GM19328 (cell line): ENCODE measurements around the gene SLC66A1.
"Not testable (repeated sequence)": the region's sequence is repeated elsewhere in the genome, so short reads cannot be mapped to it uniquely, and the experiment has no call there.

Source experiments
- ATAC-seq: cut with Tn5 transposase; IDR thresholded peaks from one replicate; pipeline ENCODE4 v1.9.1; 2021; ENCODE audit warnings: mild to moderate bottlenecking, moderate library complexity; ENCODE audit not compliant: unreplicated experiment

The SLC66A1 gene

DNA sequence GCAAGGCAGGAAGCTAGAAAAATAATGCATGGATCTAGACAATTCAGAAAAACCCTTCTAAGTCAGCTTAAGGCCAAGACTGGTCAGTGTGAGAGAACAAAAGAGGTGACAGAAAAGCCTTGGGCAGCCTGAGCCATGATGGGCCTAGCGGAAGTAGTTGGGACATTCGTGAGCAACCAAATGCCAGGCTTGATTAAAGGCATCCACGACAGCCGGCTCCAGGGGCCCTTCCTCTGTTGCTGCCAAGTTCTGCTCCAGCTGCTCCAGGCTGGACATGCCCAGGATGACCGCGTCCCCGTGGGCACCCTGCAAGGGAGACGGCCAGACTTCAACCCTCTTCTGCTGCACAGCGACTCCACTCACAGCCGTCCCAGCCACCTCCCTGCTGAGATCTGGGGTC is 8.0 kb upstream of the SLC66A1 start:
- ATAC-seq: not testable (repeated sequence)

- no peak for ATAC-seq
These were observed 6.2 kb upstream of the SLC66A1 start for GRCh38 chr1:19305880-19306279.

DNA sequence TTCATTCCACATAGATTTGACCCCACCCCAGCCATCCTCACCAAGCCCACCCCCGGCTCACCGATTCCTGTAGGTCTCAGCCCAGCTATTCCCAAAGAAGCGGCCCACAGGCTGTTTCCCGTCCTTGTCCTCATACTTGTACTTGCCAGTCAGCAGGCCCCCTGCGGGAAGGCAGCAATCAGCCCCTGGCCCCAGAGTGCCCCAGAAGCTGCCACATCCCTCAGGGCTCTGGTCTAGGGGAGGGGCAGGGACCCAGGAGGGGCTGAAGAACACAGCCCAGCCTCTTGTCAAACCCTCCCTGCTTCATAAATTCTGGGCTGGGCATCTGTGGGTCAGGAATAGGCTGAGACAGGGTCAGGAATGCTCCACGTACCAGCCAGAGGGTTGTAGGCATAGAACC is 5.2 kb upstream of the SLC66A1 start:
- no peak for ATAC-seq

GRCh38 chr1:19307794-19308508 is 4.2 kb upstream of the SLC66A1 start:
- ATAC-seq: no peak

GRCh38 chr1:19308509-19308907 is 3.6 kb upstream of the SLC66A1 start:
- no peak for ATAC-seq

DNA sequence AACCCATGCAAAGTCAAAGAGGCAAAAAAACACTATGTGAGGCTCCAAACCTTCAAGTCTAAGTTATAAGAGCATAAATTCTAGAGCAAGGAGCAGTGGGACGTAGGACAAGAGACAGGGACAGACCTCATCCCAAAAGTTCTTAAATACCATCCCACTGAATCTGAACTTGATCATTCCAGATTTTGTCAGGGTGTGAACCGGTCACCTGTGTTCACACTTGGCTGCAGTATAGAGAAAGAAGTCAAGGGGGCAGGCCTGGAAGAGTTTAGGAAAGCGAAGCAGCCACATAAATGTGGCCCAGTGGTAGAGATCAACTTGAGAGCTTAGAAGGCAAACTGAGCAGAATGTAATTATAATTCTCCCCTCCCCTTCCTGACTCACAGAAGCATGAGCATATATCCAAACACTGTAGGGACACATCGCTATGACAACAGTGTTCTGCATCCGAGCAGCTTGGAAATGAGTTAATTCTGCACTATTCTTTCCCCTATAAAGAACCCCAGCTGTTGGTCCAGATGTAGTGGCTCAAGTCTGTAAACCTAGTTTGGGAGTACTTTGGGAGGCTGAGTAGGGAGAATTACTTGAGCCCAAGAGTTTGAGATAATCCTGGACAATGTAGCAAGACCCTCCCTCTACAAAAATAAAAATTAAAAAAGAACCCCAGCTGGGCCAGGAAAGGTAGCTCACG is 2.9 kb upstream of the SLC66A1 start:
- ATAC-seq: no peak

- ATAC-seq: no peak
These were observed 2.1 kb upstream of the SLC66A1 start for GRCh38 chr1:19310061-19310460.

- no peak for ATAC-seq
These were observed 1.2 kb upstream of the SLC66A1 start for GRCh38 chr1:19310720-19311502.

DNA sequence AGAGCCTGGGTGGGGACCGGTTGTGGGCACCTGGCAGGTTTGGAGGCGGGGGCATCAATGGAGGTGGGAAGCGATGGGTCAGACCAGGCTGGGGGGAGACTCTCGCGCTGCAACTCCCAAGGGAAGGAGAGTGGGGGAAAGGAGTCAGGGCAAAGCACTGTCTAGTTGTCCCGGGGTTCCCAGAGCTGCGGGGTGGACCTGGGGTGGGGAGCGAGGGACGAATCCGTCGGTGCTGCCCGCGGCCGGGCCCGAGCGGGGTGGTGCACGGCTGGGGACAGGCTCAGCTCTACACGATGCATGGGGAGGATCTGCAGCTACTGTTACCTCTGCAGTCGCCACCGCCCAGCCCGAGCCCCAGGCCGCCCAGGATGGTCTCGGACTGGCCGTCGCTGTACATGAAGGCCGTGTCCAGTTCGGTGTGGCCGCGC is 609 bp upstream of the SLC66A1 start:
- ATAC-seq: no peak

- no peak for ATAC-seq
These were observed 883 bp downstream of the SLC66A1 start for GRCh38 chr1:19312782-19313635.

- no peak for ATAC-seq
These were observed 1.5 kb downstream of the SLC66A1 start for GRCh38 chr1:19313636-19313959.

GRCh38 chr1:19313961-19314882 is 2.1 kb downstream of the SLC66A1 start:
- no peak for ATAC-seq

DNA sequence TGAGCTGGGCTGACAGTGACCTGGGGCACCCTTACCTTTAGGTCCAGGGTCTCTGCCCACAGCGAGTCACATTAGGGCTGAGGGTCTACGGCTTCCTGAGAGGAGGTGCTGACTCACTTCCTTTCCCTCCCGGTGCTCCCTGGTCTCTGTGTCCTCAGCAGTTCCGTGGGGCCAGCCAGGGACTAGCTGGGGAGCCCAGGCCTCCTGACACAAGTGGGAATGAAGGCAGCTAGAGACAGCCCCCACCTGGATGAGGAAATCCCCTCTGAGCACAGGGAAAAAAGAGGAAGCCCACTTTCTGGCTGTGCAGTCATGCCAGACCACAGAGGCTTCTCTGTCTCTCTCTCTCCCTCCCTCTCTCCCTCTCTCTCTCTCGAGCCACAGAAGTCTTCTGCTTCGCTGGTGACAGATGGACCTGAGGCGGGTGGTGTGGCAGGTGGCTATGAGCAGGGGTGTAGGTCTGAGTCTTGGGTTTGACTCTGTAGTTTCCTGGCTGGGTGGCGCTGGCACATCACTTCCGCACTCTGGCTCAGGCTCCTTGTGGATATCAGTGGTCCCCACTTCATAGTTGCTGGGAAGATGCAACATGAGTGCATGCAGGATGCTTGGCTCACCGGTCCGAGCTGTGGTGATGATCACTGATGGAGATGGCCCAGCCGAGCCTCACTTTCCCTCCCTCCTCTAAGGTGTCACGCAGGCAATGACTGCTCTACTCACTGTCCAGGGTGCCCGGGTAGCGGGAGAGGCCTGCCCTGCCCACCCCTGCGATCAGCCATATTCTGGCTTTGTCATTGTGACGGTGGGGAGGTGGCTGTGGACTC is 3.5 kb downstream of the SLC66A1 start:
- ATAC-seq: no peak

DNA sequence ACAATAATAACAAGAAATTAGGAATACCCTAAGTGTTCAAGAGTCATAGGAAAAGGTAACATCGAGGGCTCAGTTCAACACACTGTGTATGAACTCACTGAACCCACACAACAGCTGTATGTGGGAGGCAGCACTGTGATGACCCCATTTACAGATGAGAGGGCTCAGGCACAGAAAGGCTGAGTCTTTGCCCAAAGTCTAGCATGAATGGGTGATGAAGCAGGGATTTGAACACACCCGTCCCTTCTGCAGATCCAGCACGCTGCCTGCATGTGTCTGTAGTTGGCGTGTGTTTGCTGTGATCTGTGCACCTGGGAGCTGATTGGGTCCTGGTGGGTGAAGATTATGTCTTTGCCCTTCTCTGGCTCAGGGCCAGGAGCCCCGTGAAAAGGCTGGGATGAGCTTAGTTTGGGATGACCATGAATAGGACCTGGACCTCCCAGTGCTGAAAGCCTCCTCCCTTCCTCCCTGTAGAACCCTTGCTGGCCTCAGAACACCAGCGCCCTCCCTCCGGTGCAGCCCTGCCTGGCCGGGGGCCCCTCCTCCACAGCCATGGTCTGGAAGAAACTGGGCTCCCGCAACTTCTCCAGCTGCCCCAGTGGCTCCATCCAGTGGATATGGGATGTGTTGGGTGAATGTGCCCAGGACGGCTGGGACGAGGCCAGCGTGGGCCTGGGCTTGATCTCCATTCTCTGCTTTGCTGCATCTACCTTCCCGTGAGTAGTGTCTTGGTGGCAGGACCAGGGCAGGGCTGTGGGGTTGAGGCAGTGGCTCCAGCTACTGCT is 5.2 kb downstream of the SLC66A1 start:
- ATAC-seq: no peak

GRCh38 chr1:19319196-19319595 is 7.1 kb downstream of the SLC66A1 start:
- ATAC-seq: no peak

DNA sequence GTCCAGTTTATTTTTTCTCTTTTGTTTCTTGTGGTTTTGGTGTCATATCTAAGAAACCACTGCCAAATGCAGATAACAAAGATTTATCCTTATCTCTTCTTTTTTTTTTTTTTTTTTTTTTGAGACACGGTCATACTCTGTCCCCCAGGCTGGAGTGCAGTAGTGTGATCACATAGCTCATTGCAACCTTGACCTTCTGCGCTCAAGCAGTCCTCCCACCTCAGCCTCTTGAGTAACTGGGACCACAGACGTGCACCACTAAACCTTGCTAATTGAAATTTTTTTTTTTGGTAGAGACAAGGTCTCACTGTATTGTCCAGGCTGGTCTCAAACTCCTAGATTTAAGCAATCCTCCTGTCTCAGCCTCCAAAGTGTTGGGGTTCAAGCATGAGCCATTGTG is 8.9 kb downstream of the SLC66A1 start:
- no peak for ATAC-seq

- ATAC-seq: no peak
These were observed 10.4 kb downstream of the SLC66A1 start for GRCh38 chr1:19322481-19322880.

DNA sequence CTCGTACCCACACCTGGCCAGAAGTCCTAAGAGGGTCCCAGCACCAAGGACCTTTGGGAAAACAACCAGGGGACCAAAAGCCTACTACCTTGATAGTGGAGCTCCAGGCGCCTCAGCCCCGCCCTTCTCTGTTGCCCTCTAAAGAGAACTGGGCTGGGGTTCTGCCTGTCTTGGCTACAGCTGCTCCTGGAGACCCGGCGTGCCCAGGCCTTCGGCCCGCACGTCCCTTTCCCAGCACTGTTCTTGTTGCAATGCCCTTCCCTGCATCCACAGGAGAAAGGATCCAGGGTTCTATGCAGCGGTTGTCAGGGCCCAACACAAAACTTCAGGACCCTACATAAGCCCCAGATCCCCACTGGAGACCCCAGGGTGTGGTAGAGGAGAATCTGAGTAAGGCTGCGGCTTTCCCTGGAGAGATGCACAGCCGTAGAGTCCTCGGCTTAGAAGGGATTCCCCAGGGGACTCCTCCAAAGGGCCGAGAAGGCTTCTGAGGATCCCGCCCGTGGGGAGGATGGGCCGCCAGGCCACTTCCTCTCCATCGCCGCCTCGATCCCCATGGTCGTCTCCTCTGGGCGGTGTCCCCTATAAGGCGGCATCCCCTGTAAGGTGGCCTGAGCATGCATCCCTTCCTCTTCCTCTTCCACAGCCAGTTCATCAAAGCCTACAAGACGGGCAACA is 12.0 kb downstream of the SLC66A1 start:
- no peak for ATAC-seq
